Frontal cortex (tissue), 4 donors: ENCODE measurements around the gene CHMP5. TPM values are rescaled to one million over a fixed set of nuclear protein-coding genes. Genes with fewer than 3 reads are reported as not detected.
"Not testable (repeated sequence)": the region's sequence is repeated elsewhere in the genome, so short reads cannot be mapped to it uniquely, and the experiment has no call there.

Experiments
- DNase-seq, 2 donors: peaks; one replicate each; pipeline ENCODE4 v3.0.0; 2012; ENCODE audit warnings: low spot score in 2 of 2
- FAIRE-seq: peaks from 2 replicates; lab custom pipeline; 2012; peaks lifted over from hg19 to GRCh38; lab: Jason Lieb, UNC
- total RNA-seq: library from RNA; depleted of rRNA; stranded (reverse); fragments of >200 nt; gene quantifications from one replicate; pipeline ENCODE4 v1.2.3, GENCODE V29; 2014
- donor health status: control.
- donor health status: control.
- donor health status: control.

The CHMP5 gene
- total RNA-seq, 1 donor from 2014 or later = 119 TPM

DNA sequence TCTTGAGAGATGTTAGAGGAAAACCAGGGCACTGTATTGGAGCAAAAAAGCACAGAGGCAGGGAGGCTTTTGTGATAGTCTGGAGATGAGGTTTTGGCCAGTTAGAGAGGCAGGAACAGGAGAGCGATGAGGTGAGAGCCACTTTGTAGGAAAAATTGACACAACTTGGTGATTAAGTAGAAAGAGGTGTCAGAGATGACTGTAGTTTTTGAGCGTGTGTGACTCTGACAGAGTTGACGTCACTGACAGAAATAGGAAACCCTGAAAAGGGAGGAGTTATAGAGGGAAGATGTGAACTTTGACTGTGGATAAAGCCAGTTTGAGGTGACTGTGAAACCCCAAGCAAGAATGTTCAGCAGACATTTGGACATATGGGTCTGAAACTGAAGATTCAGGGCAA, 41.2 kb downstream of the CHMP5 start:
- DNase-seq (no peak), FAIRE-seq (no peak)

DNA sequence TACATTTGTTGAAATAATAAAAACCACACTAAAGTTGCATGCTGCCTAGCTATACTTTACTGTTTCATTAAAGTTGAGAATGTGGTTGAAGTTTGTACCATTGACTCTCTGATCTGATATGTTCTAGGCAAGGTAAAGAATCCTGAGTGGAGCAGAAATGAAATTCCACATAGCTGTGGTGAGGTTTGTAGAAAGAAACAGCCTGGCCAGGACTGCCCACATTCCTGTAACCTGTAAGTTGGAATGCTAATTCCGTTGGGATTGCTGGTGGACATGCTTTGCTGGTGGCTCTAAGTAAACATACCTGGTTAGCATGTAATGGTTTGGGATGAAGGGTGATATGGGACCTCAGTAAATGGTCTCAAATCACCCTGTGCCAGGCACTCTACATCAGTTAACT, 42.2 kb downstream of the CHMP5 start:
- FAIRE-seq (no peak), DNase-seq (no peak)

DNA sequence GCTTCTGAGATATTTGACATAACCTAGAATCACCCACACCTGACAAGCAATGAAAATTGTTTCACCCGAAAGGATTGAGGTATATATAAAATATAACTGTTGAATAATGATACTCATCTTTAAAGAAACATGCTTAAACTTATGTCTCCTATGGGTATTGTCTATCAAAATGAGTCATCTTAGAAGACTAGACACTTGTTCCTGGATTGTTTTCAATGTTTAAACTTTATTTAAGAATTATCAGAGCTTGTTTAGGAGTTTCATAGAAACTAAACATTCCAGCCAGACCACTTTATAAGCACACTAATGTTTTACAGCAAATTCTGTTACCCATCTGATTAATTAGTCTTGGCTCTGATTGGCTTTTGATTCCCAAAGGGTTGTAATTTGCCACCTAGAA, 45.1 kb downstream of the CHMP5 start:
- no peak for FAIRE-seq

DNA sequence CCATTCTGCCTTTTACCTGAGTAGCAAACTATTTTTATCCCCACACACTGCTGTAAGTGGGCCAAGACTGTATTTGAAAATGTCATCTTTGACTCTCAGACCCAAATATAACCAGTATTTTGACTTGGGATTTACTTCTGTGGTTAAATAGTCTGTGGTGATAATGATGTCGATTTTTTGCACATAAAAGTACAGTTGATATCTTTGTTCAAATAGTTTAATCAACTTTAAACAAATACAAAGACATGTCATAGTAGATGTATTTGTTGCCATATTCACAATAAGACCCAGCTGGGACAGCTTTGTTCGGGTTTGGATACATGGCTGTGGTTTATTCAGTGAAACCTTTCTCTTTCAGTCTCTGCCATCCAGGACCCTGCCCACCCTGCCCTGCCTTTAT, 45.9 kb downstream of the CHMP5 start:
- FAIRE-seq (no peak), DNase-seq (no peak)

More for the DNA sequence above, 45.1 kb downstream of the CHMP5 start:
- DNase-seq = no peak

DNA sequence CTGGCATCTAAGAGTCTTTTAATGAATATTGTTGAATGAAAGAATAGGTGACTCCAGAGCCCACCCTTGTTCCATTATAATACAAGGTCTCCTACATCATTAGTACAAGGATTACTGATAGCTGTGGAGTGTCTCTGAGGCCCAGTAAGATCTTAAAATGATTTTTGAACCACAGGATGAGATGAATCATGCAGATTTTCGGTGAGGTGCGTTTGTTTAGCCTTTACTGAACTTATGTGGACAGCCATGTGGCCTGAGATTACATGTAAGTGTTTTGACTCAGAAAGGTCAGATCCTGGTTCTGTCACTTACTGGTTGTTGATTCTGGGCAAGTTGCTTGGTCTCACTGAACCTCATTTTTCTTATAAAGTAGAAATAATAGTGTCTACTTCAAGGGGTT, 47.1 kb downstream of the CHMP5 start:
- FAIRE-seq (no peak), DNase-seq (no peak)

DNA sequence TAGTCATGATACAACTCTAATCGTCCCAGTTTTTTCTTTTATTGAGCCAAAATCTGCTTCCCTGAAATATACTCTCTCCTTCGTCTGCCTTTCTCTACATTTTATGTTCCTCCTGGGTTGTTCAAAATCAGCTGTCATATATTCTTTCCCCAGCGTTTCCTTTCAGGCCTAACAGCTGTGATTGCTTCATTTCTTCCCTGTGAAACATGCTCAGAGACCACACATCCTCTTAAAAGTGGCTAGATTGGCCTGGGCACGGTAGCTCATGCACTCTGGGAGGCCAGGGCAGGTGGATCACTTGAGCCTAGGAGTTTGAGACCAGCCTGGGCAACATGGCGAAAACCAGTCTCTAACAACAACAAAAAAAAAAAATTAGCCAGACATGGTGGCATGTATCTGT, 50.5 kb downstream of the CHMP5 start:
- FAIRE-seq (no peak), DNase-seq (no peak)

DNA sequence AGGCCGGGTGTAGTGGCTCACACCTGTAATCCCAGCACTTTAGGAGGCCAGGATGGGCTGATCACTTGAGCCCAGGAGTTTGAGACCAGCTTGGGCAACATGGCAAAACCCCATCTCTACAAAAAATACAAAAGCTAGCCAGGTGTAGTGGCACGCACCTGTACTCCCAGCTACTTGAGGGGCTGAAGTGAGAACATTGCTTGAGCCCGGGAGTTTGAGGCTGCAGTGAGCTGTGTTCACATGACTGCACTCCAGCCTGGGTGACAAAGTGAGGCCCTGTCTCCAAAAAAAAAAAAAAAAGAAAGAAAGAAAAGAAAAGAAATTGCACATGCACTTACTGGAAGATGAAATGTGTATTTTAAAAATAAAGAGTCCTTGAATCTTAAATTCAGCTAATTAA, 52.3 kb downstream of the CHMP5 start:
- not testable (repeated sequence) for FAIRE-seq, DNase-seq

DNA sequence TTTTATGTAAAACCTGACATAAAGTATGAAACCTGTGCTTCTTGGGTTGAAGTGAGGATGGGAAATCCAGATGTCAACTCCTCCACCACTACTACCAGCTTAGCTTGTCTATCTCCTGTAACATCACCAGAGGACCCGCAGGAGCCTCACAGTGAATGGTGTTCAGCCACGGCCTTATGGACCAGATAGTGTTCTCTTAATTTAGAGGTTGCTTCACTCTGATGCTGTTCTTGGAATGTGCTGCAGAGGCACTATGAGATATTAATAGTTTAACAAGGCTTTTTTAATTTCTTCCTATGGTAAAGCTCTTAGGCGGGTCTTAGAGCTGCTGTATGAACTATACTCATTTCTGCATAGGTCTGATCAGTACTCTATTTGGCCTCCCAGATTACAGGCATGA, 53.4 kb downstream of the CHMP5 start:
- FAIRE-seq (no peak), DNase-seq (no peak)

DNA sequence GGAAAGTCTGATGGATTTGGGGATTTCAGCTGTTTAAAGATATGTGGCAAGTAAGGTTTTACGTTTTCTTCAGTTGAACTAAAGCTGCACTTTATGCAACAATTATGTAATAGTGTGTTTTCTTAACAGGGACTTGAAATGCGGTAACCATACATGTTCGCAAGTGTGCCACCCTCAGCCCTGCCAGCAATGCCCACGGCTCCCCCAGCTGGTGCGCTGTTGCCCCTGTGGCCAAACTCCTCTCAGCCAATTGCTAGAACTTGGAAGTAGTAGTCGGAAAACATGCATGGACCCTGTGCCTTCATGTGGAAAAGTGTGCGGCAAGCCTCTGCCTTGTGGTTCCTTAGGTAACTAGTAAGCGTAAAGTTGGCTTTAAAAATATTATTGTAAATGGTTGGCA, 53.9 kb downstream of the CHMP5 start:
- FAIRE-seq = no peak
- no peak for DNase-seq

DNA sequence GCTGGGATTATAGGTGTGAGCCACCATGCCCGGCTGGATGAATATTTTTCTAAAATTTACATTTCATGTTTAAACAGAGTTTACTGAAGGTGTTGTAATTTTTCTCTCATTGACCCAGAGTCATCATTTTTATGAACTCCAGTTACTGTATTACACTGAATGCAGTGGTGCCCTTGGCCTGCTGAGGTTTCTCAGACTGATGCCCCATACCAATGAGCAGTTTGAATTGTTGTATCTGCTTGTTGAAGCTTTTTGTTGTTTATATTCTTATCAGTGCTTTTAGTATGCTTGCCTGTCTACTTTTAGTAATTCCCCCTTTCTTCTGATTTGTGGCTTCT, 55.4 kb downstream of the CHMP5 start:
- FAIRE-seq = no peak
- DNase-seq = no peak

DNA sequence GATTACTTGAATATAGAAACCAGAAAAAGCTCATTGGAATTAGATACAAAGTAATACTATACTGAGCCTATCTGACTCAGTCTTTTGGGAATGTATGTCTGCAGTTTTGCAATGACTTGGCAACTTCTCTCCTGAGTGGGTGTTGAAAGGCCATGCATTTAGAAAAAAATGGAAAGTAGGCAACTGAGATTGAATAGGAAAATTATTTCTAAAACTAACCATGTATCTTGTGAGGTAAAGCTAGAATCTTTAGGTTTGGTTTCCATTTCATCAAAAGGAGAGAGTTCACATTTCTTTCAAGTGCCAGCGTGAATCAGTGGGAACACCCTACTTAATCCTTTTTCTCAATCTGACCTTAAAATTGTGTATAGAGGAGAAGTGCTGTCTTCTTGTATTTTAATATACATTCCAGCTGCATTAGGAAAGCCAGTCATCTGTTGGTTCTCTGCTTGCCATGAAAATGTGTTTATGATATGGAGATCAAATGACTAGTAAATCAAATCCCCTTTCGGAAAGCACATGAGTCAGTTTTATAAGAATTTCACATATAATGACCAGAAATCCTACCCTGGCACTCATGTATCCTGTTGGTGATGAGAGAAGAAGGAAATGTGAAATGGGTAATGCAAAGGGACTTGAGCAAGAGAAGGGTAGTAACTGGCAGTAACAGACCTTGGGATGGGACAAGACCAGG, 55.9 kb downstream of the CHMP5 start:
- FAIRE-seq (no peak), DNase-seq (no peak)

DNA sequence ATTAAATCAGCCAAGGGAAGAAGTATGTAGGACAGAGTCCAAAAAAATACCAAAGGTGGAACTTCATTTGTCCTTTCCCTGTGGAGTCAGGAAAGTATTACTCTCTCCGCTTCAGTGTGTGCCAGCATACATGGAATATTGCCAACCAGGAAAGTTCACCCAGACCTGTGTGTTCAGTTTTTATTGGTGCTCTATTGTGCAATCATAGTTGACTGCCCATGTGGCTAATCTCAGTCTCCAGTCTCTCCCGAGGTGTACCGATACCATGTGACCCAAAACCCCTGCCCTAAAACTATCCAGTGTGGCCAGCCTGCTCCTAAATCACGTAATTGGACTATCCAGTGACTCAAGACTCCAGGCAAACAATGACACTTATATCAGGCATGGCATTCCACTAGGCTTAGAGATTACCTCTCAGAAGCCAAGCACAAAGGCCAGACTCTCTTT, 64.3 kb downstream of the CHMP5 start:
- DNase-seq (no peak), FAIRE-seq (no peak)

DNA sequence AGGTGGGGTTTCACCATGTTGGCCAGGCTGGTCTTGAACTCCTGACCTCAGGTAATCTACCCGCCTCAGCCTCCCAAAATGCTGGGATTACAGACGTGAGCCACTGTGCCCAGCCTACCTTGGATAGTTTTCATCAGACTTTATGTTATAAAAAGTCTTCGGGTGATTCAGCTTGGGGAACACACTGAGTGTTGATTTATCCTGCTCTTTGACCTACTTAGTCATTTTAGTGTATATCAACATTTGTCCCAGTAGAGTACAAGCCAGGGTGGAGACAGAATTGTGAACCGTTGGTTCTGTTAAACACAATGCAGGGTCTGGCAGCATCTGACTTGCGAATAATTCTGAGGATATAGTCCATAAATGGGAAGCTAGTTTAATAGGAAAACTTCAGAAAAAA, 65.1 kb downstream of the CHMP5 start:
- no peak for DNase-seq
- no peak for FAIRE-seq

DNA sequence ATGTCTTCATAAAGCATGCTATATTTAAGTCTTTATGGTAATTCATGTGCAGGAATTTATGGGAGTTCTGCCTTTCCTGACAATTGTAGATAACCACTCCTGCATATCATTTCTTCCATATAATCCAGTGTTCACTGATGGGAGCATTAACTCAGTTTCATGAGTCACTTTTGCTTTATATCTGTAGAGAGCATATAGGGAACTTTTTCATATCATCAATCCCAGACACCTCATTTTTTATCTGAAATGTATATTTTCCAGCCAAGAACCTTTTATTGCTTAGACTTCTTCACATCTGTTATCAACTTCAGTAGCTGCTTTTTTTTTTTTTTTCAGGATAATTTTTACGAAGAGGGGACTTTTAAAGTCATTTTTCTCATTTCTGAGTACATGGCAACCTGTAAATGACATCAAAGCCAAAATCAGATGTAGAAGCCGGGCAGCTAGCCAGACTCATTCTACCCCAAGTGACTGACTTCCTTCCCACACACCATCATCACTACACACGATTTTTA, 66.6 kb downstream of the CHMP5 start:
- no peak for DNase-seq
- FAIRE-seq = no peak

Other genes starting within 250 kb of the CHMP5 start
- 250 TPM for gene DNAJA1, start 239.8 kb upstream of the CHMP5 start, total RNA-seq
- gene SMU1, start 188.4 kb upstream of the CHMP5 start, total RNA-seq = 53.4 TPM
- gene B4GALT1, start 97.7 kb upstream of the CHMP5 start, total RNA-seq = 0.82 TPM
- not detected for gene SPINK4, start 24.9 kb upstream of the CHMP5 start, total RNA-seq
- gene BAG1, start 341 bp upstream of the CHMP5 start, total RNA-seq = 26.1 TPM
- 20.0 TPM for gene NFX1, start 25.5 kb downstream of the CHMP5 start, total RNA-seq
- not detected for gene AQP7, start 137.5 kb downstream of the CHMP5 start, total RNA-seq
- gene AQP3, start 182.5 kb downstream of the CHMP5 start, total RNA-seq = not detected
- 13.9 TPM for gene NOL6, start 208.9 kb downstream of the CHMP5 start, total RNA-seq